Measurements from ENCODE around the gene ZNF317.
A peak's percentile ranks its signal among the peaks of the same experiment; 100 is the strongest.

The ZNF317 gene

GRCh38 chr19:9175326-9175725 lies 35.1 kb downstream of the ZNF317 start:
- no peak for DNase-seq (ENCODE audit: low spot score)

- DNase-seq (ENCODE audit: low spot score): no peak
Observed at GRCh38 chr19:9178901-9179300, 38.7 kb downstream of the ZNF317 start, which contains the start of gene OR7D2. TSS of gene OR7D2 (plus strand) at chr19:9178979. CDS start at chr19:9185782, 6,803 bp downstream.

GRCh38 chr19:9183000-9183399 lies 42.8 kb downstream of the ZNF317 start:
- DNase-seq (ENCODE audit: low spot score): no peak

- no peak for DNase-seq (ENCODE audit: low spot score)
Observed at GRCh38 chr19:9187191-9187590, 47.0 kb downstream of the ZNF317 start.

- no peak for DNase-seq (ENCODE audit: low spot score)
Observed at GRCh38 chr19:9189535-9189934, 49.3 kb downstream of the ZNF317 start.

- peak; percentile 1 for DNase-seq (ENCODE audit: low spot score)
Observed at GRCh38 chr19:9198044-9198443, 57.8 kb downstream of the ZNF317 start.

GRCh38 chr19:9205501-9206113 lies 65.4 kb downstream of the ZNF317 start:
- peak; percentile 71 for DNase-seq (ENCODE audit: low spot score)

Measured in pons (tissue), 1 donor.